Mesenchymal stem cell (in vitro differentiated cells and primary cell): ENCODE results near the gene EFHD2.

Source experiments
- DNase-seq: peaks from one replicate; pipeline ENCODE4 v3.0.0-alpha.2; 2013
- H2AFZ ChIP-seq: one replicate; pipeline ENCODE4 v1.6.1; 2013; ENCODE audit warnings: low read depth, mild to moderate bottlenecking, control low read depth, inconsistent platforms, low read length, moderate library complexity
- H2AK5ac ChIP-seq: 2 replicates; pipeline ENCODE4 v1.6.1; 2013; ENCODE audit warnings: low read length, moderate library complexity, mild to moderate bottlenecking, inconsistent platforms; ENCODE audit not compliant: severe bottlenecking
- H2BK120ac ChIP-seq: one replicate; pipeline ENCODE4 v1.6.1; 2013; ENCODE audit warnings: low read depth, mild to moderate bottlenecking, inconsistent platforms, low read length, moderate library complexity
- H2BK12ac ChIP-seq, 2 experiments: one replicate each; pipeline ENCODE4 v1.6.1; 2013; ENCODE audit warnings: inconsistent platforms in 2 of 2, low read length in 2 of 2, mild to moderate bottlenecking in 2 of 2, moderate library complexity in 2 of 2, control low read depth in 1 of 2
- H2BK15ac ChIP-seq: one replicate; pipeline ENCODE4 v1.6.1; 2013; ENCODE audit warnings: mild to moderate bottlenecking, low read depth, inconsistent platforms; ENCODE audit not compliant: poor library complexity, severe bottlenecking
- H2BK5ac ChIP-seq: 2 replicates; pipeline ENCODE4 v1.6.1; 2013; ENCODE audit warnings: low read depth, mild to moderate bottlenecking, low read length, control low read depth, inconsistent platforms; ENCODE audit not compliant: poor library complexity, severe bottlenecking
- H3K14ac ChIP-seq, 2 experiments: one replicate each; pipeline ENCODE4 v1.6.1; 2013; ENCODE audit warnings: inconsistent platforms in 2 of 2, low read length in 2 of 2, control low read depth in 1 of 2, mild to moderate bottlenecking in 1 of 2, moderate library complexity in 1 of 2
- H3K18ac ChIP-seq, 2 experiments: one replicate each; pipeline ENCODE4 v1.6.1; 2013; ENCODE audit warnings: inconsistent platforms in 2 of 2, low read length in 2 of 2, control low read depth in 1 of 2, low read depth in 1 of 2, mild to moderate bottlenecking in 1 of 2
- H3K23ac ChIP-seq, 2 experiments: one replicate each; pipeline ENCODE4 v1.6.1; 2013; ENCODE audit warnings: inconsistent platforms in 2 of 2, low read length in 2 of 2, mild to moderate bottlenecking in 2 of 2, moderate library complexity in 2 of 2, control low read depth in 1 of 2
- H3K27ac ChIP-seq: 2 replicates; pipeline ENCODE4 v1.5.1; 2013; ENCODE audit warnings: mild to moderate bottlenecking, moderate library complexity, low read length, control low read depth, inconsistent platforms; ENCODE audit not compliant: poor library complexity, severe bottlenecking
- H3K27me3 ChIP-seq, 2 experiments: 2 replicates each; pipeline versions ENCODE4 v1.6.1 to v1.7.0; 2013; ENCODE audit warnings: low read length in 2 of 2, mild to moderate bottlenecking in 2 of 2, moderate library complexity in 2 of 2, control low read depth in 1 of 2, inconsistent platforms in 1 of 2; ENCODE audit not compliant: control insufficient read depth in 1 of 2, insufficient read depth in 1 of 2
- H3K36me3 ChIP-seq, 2 experiments: 2 replicates each; pipeline versions ENCODE4 v1.6.1 to v1.7.0; 2013; ENCODE audit warnings: low read length in 2 of 2, control low read depth in 1 of 2, inconsistent platforms in 1 of 2, low read depth in 1 of 2, mild to moderate bottlenecking in 1 of 2; ENCODE audit not compliant: insufficient read depth in 2 of 2, control insufficient read depth in 1 of 2
- H3K4ac ChIP-seq, 2 experiments: one replicate each; pipeline ENCODE4 v1.6.1; 2013; ENCODE audit warnings: inconsistent platforms in 2 of 2, low read length in 2 of 2, mild to moderate bottlenecking in 2 of 2, moderate library complexity in 2 of 2, control low read depth in 1 of 2, low read depth in 1 of 2
- H3K4me1 ChIP-seq: 2 replicates; pipeline ENCODE4 v1.6.1; 2013; ENCODE audit warnings: low read depth, low read length, control low read depth; ENCODE audit not compliant: control insufficient read depth, insufficient read depth
- H3K4me2 ChIP-seq: 2 replicates; pipeline ENCODE4 v1.6.1; 2013; ENCODE audit warnings: low read length, mild to moderate bottlenecking, inconsistent platforms; ENCODE audit not compliant: poor library complexity, severe bottlenecking
- H3K4me3 ChIP-seq, 2 experiments: 2 replicates each; pipeline versions ENCODE4 v1.5.1 to v1.7.0; 2013; ENCODE audit warnings: low read length in 2 of 2, mild to moderate bottlenecking in 2 of 2, control low read depth in 1 of 2, low read depth in 1 of 2; ENCODE audit not compliant: insufficient read depth in 1 of 2
- H3K79me1 ChIP-seq: replicated peaks from 2 replicates; pipeline ENCODE4 v1.6.1; 2013; ENCODE audit warnings: mild to moderate bottlenecking, control low read depth, low read length, inconsistent platforms; ENCODE audit not compliant: poor library complexity, severe bottlenecking
- H3K9ac ChIP-seq: 2 replicates; pipeline ENCODE4 v1.7.0; 2013; ENCODE audit warnings: mild to moderate bottlenecking, low read length, moderate library complexity
- H3K9me3 ChIP-seq: 2 replicates; pipeline ENCODE4 v1.7.0; 2013; ENCODE audit warnings: mild to moderate bottlenecking, low read length; ENCODE audit not compliant: control insufficient read depth
- H4K8ac ChIP-seq: one replicate; pipeline ENCODE4 v1.6.1; 2013; ENCODE audit warnings: inconsistent platforms, mild to moderate bottlenecking, low read length, moderate library complexity
- H4K91ac ChIP-seq: one replicate; pipeline ENCODE4 v1.6.1; 2013; ENCODE audit warnings: mild to moderate bottlenecking, low read length, inconsistent platforms
- WGBS: methylation state at CpG from one replicate; pipeline ENCODE4 v1.1.7; 2013; ENCODE audit warnings: mixed read lengths; 5-methylcytosine and 5-hydroxymethylcytosine counted together

The EFHD2 gene

GRCh38 chr1:15441247-15441646, 31.6 kb downstream of the EFHD2 start:
- Histone ChIP-seq H3K27ac (no peak overlapping the region), H3K4ac (no peak overlapping the region), H3K4me2 (no peak overlapping the region), H4K8ac (no peak overlapping the region), H3K9me3 (no peaks in the 10 kb centered on the region), H2BK5ac (no peak overlapping the region), H4K91ac (no peak overlapping the region), H3K4me3 (no peak overlapping the region), H3K36me3 (no peaks in the 10 kb centered on the region), H2BK15ac (no peak overlapping the region), H3K23ac (no peak overlapping the region), H2BK12ac (no peak overlapping the region), H3K14ac (no peak overlapping the region), H3K9ac (no peak overlapping the region), H2BK120ac (no peak overlapping the region), H2AFZ (no peak overlapping the region), H3K27me3 (peaks cover 5 to 45% of the 10 kb centered on the region in 2 experiments), H3K79me1 (no peaks in the 10 kb centered on the region), H3K4me1 (no peaks in the 10 kb centered on the region), H2AK5ac (no peak overlapping the region), H3K18ac (no peak overlapping the region)
- DNase-seq = no peak
- WGBS = 88% methylated on average over 6 of the region's 6 CpGs

- Histone ChIP-seq H2BK15ac (no peak overlapping the region), H3K18ac (no peak overlapping the region), H2BK12ac (no peak overlapping the region), H3K4me3 (no peak overlapping the region), H3K23ac (no peak overlapping the region), H3K79me1 (no peaks in the 10 kb centered on the region), H3K4me1 (no peaks in the 10 kb centered on the region), H4K8ac (peak overlapping the region; percentile 31), H3K27ac (no peak overlapping the region), H3K4ac (no peak overlapping the region), H2BK120ac (no peak overlapping the region), H3K27me3 (peaks cover 14 to 53% of the 10 kb centered on the region in 2 experiments), H4K91ac (no peak overlapping the region), H3K4me2 (no peak overlapping the region), H3K36me3 (no peaks in the 10 kb centered on the region), H2AFZ (no peak overlapping the region), H3K14ac (no peak overlapping the region), H3K9ac (no peak overlapping the region), H2BK5ac (no peak overlapping the region), H2AK5ac (no peak overlapping the region), H3K9me3 (no peaks in the 10 kb centered on the region)
- WGBS = 91% methylated on average over 8 of the region's 8 CpGs
- DNase-seq = no peak
These were observed 32.4 kb downstream of the EFHD2 start for GRCh38 chr1:15442119-15442518.

GRCh38 chr1:15442759-15443158, 33.1 kb downstream of the EFHD2 start:
- H2AK5ac ChIP-seq = no peak overlapping the region
- no peak overlapping the region for H4K91ac ChIP-seq
- no peak overlapping the region for H3K14ac ChIP-seq
- no peaks in the 10 kb centered on the region for H3K4me1 ChIP-seq
- no peak overlapping the region for H2BK12ac ChIP-seq
- no peak overlapping the region for H4K8ac ChIP-seq
- H3K36me3 ChIP-seq = no peaks in the 10 kb centered on the region
- no peak overlapping the region for H2BK120ac ChIP-seq
- DNase-seq = no peak
- no peak overlapping the region for H3K9ac ChIP-seq
- H2AFZ ChIP-seq = no peak overlapping the region
- H3K9me3 ChIP-seq = no peaks in the 10 kb centered on the region
- H3K27ac ChIP-seq = no peak overlapping the region
- H3K27me3 ChIP-seq = peaks cover 20 to 59% of the 10 kb centered on the region in 2 experiments
- no peak overlapping the region for H3K4me2 ChIP-seq
- WGBS = 88% methylated on average over 5 of the region's 5 CpGs
- no peak overlapping the region for H3K18ac ChIP-seq
- no peak overlapping the region for H2BK5ac ChIP-seq
- no peaks in the 10 kb centered on the region for H3K79me1 ChIP-seq
- H3K4me3 ChIP-seq = no peak overlapping the region
- no peak overlapping the region for H2BK15ac ChIP-seq
- H3K23ac ChIP-seq = no peak overlapping the region
- no peak overlapping the region for H3K4ac ChIP-seq

GRCh38 chr1:15443281-15443680, 33.6 kb downstream of the EFHD2 start:
- H2BK15ac ChIP-seq = no peak overlapping the region
- H3K36me3 ChIP-seq = no peaks in the 10 kb centered on the region
- no peak overlapping the region for H2BK120ac ChIP-seq
- no peak overlapping the region for H3K4ac ChIP-seq
- WGBS = 62% methylated on average over 5 of the region's 5 CpGs
- no peak overlapping the region for H3K27ac ChIP-seq
- H3K79me1 ChIP-seq = no peaks in the 10 kb centered on the region
- H4K8ac ChIP-seq = no peak overlapping the region
- H3K4me1 ChIP-seq = no peaks in the 10 kb centered on the region
- H2BK5ac ChIP-seq = no peak overlapping the region
- H2AFZ ChIP-seq = no peak overlapping the region
- no peak overlapping the region for H3K14ac ChIP-seq
- H3K9me3 ChIP-seq = no peaks in the 10 kb centered on the region
- H4K91ac ChIP-seq = no peak overlapping the region
- H3K4me2 ChIP-seq = no peak overlapping the region
- no peak for DNase-seq
- H3K9ac ChIP-seq = no peak overlapping the region
- no peak overlapping the region for H3K18ac ChIP-seq
- H3K23ac ChIP-seq = no peak overlapping the region
- H3K27me3 ChIP-seq = peaks cover 21 to 62% of the 10 kb centered on the region in 2 experiments
- H3K4me3 ChIP-seq = no peak overlapping the region
- H2AK5ac ChIP-seq = no peak overlapping the region
- H2BK12ac ChIP-seq = no peak overlapping the region
